ENCODE results near the gene MEAK7.
A peak's percentile ranks its signal among the peaks of the same experiment; 100 is the strongest.

The MEAK7 gene

GRCh38 chr16:84548508-84548907 is 44.0 kb upstream of the MEAK7 start:
- no peak overlapping the region for H3K4me3 ChIP-seq (ENCODE audit: low read depth, low read length)
- no peak for TF ChIP-seq MYC (IDR thresholded peaks at IDR 0.05; ENCODE audit: low read depth, low read length)
- TF ChIP-seq, protein P1, sequence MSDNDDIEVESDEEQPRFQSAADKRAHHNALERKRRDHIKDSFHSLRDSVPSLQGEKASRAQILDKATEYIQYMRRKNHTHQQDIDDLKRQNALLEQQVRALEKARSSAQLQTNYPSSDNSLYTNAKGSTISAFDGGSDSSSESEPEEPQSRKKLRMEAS (IDR thresholded peaks at IDR 0.05; ENCODE audit: low read depth, low read length): no peak
- TF ChIP-seq, protein P2, sequence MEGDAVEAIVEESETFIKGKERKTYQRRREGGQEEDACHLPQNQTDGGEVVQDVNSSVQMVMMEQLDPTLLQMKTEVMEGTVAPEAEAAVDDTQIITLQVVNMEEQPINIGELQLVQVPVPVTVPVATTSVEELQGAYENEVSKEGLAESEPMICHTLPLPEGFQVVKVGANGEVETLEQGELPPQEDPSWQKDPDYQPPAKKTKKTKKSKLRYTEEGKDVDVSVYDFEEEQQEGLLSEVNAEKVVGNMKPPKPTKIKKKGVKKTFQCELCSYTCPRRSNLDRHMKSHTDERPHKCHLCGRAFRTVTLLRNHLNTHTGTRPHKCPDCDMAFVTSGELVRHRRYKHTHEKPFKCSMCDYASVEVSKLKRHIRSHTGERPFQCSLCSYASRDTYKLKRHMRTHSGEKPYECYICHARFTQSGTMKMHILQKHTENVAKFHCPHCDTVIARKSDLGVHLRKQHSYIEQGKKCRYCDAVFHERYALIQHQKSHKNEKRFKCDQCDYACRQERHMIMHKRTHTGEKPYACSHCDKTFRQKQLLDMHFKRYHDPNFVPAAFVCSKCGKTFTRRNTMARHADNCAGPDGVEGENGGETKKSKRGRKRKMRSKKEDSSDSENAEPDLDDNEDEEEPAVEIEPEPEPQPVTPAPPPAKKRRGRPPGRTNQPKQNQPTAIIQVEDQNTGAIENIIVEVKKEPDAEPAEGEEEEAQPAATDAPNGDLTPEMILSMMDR (IDR thresholded peaks at IDR 0.05; ENCODE audit: low read depth, low read length): no peak
- TF ChIP-seq POLR2A (IDR thresholded peaks at IDR 0.05; ENCODE audit: extremely low read depth, insufficient read length): no peak
- no peak for DNase-seq (ENCODE audit: low read depth)

DNA sequence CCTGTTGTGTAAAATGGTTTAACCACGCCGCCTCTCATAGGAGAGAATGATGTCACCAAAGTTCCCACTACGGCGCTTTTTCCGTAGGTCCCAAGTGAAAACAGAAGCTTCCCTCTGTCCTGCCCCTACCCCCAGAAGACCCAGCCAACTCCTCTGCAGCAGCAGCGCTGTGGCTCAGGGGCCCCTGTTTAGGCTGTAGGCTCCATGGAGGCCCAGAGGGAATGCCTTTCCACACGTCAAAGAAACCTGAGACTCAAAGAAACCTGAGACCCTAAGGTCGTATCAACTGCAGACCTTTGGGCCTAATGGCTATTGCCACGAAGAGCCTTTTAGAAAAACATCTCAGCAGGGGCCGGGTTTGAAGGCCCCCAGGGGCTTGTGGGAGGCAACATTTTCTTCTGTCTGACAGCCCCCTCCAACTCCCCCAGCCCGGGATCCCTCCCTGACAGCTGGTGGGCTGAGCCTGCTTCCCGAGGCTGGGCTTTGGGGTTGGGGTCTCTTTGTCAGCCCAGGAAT is 43.1 kb upstream of the MEAK7 start:
- no peak overlapping the region for H3K4me3 ChIP-seq (ENCODE audit: low read depth, low read length)
- peak; percentile 29 for DNase-seq (ENCODE audit: low read depth)
- TF ChIP-seq POLR2A (IDR thresholded peaks at IDR 0.05; ENCODE audit: extremely low read depth, insufficient read length) (no peak), MYC (IDR thresholded peaks at IDR 0.05; ENCODE audit: low read depth, low read length) (no peak)
- TF ChIP-seq, protein P2 (IDR thresholded peaks at IDR 0.05; ENCODE audit: low read depth, low read length): no peak
- TF ChIP-seq, protein P1 (IDR thresholded peaks at IDR 0.05; ENCODE audit: low read depth, low read length): no peak

GRCh38 chr16:84546669-84547545 is 42.4 kb upstream of the MEAK7 start:
- H3K4me3 ChIP-seq (ENCODE audit: low read depth, low read length): no peak overlapping the region
- TF ChIP-seq MYC (IDR thresholded peaks at IDR 0.05; ENCODE audit: low read depth, low read length) (no peak), POLR2A (IDR thresholded peaks at IDR 0.05; ENCODE audit: extremely low read depth, insufficient read length) (no peak)
- TF ChIP-seq, protein P2 (IDR thresholded peaks at IDR 0.05; ENCODE audit: low read depth, low read length): no peak
- TF ChIP-seq, protein P1 (IDR thresholded peaks at IDR 0.05; ENCODE audit: low read depth, low read length): no peak
- DNase-seq (ENCODE audit: low read depth): no peak

- TF ChIP-seq MYC (IDR thresholded peaks at IDR 0.05; ENCODE audit: low read depth, low read length) (no peak), POLR2A (IDR thresholded peaks at IDR 0.05; ENCODE audit: extremely low read depth, insufficient read length) (no peak)
- TF ChIP-seq, protein P1 (IDR thresholded peaks at IDR 0.05; ENCODE audit: low read depth, low read length): no peak
- TF ChIP-seq, protein P2 (IDR thresholded peaks at IDR 0.05; ENCODE audit: low read depth, low read length): no peak
- DNase-seq (ENCODE audit: low read depth): no peak
- H3K4me3 ChIP-seq (ENCODE audit: low read depth, low read length): no peak overlapping the region
Measured at GRCh38 chr16:84545114-84545737, 40.8 kb upstream of the MEAK7 start.

GRCh38 chr16:84544031-84544773 is 39.7 kb upstream of the MEAK7 start:
- no peak for DNase-seq (ENCODE audit: low read depth)
- TF ChIP-seq, protein P2 (IDR thresholded peaks at IDR 0.05; ENCODE audit: low read depth, low read length): no peak
- TF ChIP-seq POLR2A (IDR thresholded peaks at IDR 0.05; ENCODE audit: extremely low read depth, insufficient read length) (no peak), MYC (IDR thresholded peaks at IDR 0.05; ENCODE audit: low read depth, low read length) (no peak)
- TF ChIP-seq, protein P1 (IDR thresholded peaks at IDR 0.05; ENCODE audit: low read depth, low read length): no peak

More at GRCh38 chr16:84544031-84544773, 39.7 kb upstream of the MEAK7 start:
- no peak overlapping the region for H3K4me3 ChIP-seq (ENCODE audit: low read depth, low read length)

All from NB4 (cell line).